Osteoblast (primary cell): ENCODE data around the gene MYADML2. TPM values are rescaled to one million over a fixed set of nuclear protein-coding genes. Genes with fewer than 3 reads are reported as not detected.

Experiments
- DNase-seq: peaks from one replicate; pipeline ENCODE4 v3.0.0; 2011; ENCODE audit warnings: low spot score, mixed read lengths; ENCODE audit not compliant: insufficient read length; ENCODE audit errors: missing footprints
- H2AFZ ChIP-seq: 2 replicates; pipeline ENCODE4 v1.6.0; 2011; ENCODE audit warnings: mild to moderate bottlenecking, low read length
- H3K27ac ChIP-seq: 2 replicates; pipeline ENCODE4 v1.5.1; 2011; ENCODE audit warnings: mild to moderate bottlenecking, low read depth, low read length, moderate library complexity
- H3K27me3 ChIP-seq: 2 replicates; pipeline ENCODE4 v1.6.0; 2012; ENCODE audit warnings: mild to moderate bottlenecking, control low read depth, inconsistent platforms, low read length, moderate library complexity; ENCODE audit not compliant: insufficient read depth
- H3K36me3 ChIP-seq: 2 replicates; pipeline ENCODE4 v1.5.1; 2011; ENCODE audit warnings: mild to moderate bottlenecking, low read length, control low read depth, moderate library complexity; ENCODE audit not compliant: insufficient read depth
- H3K4me1 ChIP-seq: 2 replicates; pipeline ENCODE4 v1.5.1; 2011; ENCODE audit warnings: mild to moderate bottlenecking, low read length, control low read depth, moderate library complexity; ENCODE audit not compliant: insufficient read depth
- H3K4me2 ChIP-seq: 2 replicates; pipeline ENCODE4 v1.6.0; 2011; ENCODE audit warnings: mild to moderate bottlenecking, low read length; ENCODE audit not compliant: insufficient read depth
- H3K4me3 ChIP-seq: fragments of 200-600 bp; sonication (generic); 3 replicates; pipeline ENCODE4 v1.5.1; 2012; ENCODE audit warnings: mild to moderate bottlenecking, low read length, inconsistent platforms; ENCODE audit not compliant: insufficient read depth
- H3K79me2 ChIP-seq: 2 replicates; pipeline ENCODE4 v1.6.0; 2012; ENCODE audit warnings: mild to moderate bottlenecking, low read length, control low read depth, inconsistent platforms; ENCODE audit not compliant: insufficient read depth
- H3K9me3 ChIP-seq: 2 replicates; pipeline ENCODE4 v1.5.1; 2011; ENCODE audit warnings: low read depth, low read length, control low read depth
- H4K20me1 ChIP-seq: 2 replicates; pipeline ENCODE4 v1.6.0; 2012; ENCODE audit warnings: mild to moderate bottlenecking, low read length, control low read depth; ENCODE audit not compliant: insufficient read depth
- CTCF ChIP-seq: IDR thresholded peaks from 2 replicates; pipeline ENCODE4 v1.5.1; 2011; ENCODE audit warnings: mild to moderate bottlenecking, low read depth, low read length, moderate library complexity; ENCODE audit errors: extremely low read depth
- total RNA-seq: library from RNA; depleted of rRNA; stranded (reverse); fragments of >200 nt; gene quantifications from 2 replicates; pipeline ENCODE4 v1.2.3, GENCODE V29; 2012

The MYADML2 gene
- not detected in 2 replicates for total RNA-seq

- no peak for TF ChIP-seq CTCF
- H3K27me3 ChIP-seq: peaks cover 7% of the 10 kb centered on the region
- H3K4me3 ChIP-seq: no peak within 1 kb of the TSS
- no peak within 1 kb of the TSS for H3K4me2 ChIP-seq
- no peaks in the 10 kb centered on the region for H3K9me3 ChIP-seq
- DNase-seq: no peak
- H4K20me1 ChIP-seq: no peaks in the 10 kb centered on the region
- no peaks in the 10 kb centered on the region for H3K79me2 ChIP-seq
- no peak within 1 kb of the TSS for H3K27ac ChIP-seq
- no peak within 1 kb of the TSS for H2AFZ ChIP-seq
- H3K36me3 ChIP-seq: no peaks in the 10 kb centered on the region
- H3K4me1 ChIP-seq: no peaks in the 10 kb centered on the region
These were observed at the start of gene MYADML2 for GRCh38 chr17:81947189-81947588. TSS of gene MYADML2 (minus strand) at chr17:81947233. CDS start at chr17:81941741, 5,492 bp downstream.

GRCh38 chr17:81996232-81996756 lies 49.3 kb upstream of the MYADML2 start:
- peaks cover 23% of the 10 kb centered on the region for H4K20me1 ChIP-seq
- no peak overlapping the region for H3K27ac ChIP-seq
- no peak overlapping the region for H3K4me3 ChIP-seq
- TF ChIP-seq CTCF: no peak
- H3K36me3 ChIP-seq: peaks cover 8% of the 10 kb centered on the region
- H3K27me3 ChIP-seq: no peaks in the 10 kb centered on the region
- H3K4me2 ChIP-seq: no peak overlapping the region
- H3K4me1 ChIP-seq: peaks cover 13% of the 10 kb centered on the region
- H2AFZ ChIP-seq: no peak overlapping the region
- no peak for DNase-seq
- H3K79me2 ChIP-seq: peaks cover 19% of the 10 kb centered on the region
- H3K9me3 ChIP-seq: no peaks in the 10 kb centered on the region

GRCh38 chr17:81995463-81996231 lies 48.6 kb upstream of the MYADML2 start:
- no peak for TF ChIP-seq CTCF
- H3K4me3 ChIP-seq: no peak overlapping the region
- H3K9me3 ChIP-seq: no peaks in the 10 kb centered on the region
- H2AFZ ChIP-seq: no peak overlapping the region
- no peak overlapping the region for H3K4me2 ChIP-seq
- peaks cover 14% of the 10 kb centered on the region for H3K4me1 ChIP-seq
- peaks cover 8% of the 10 kb centered on the region for H3K36me3 ChIP-seq
- H3K27me3 ChIP-seq: no peaks in the 10 kb centered on the region
- H3K79me2 ChIP-seq: peaks cover 19% of the 10 kb centered on the region
- peaks cover 28% of the 10 kb centered on the region for H4K20me1 ChIP-seq
- H3K27ac ChIP-seq: no peak overlapping the region
- no peak for DNase-seq
